ENCODE results near the gene LRRC4C.

The LRRC4C gene

GRCh38 chr11:40268551-40268950 is 1190.9 kb downstream of the LRRC4C start:
- H3K4me3 ChIP-seq (ENCODE audit: low read length) = no peak overlapping the region
- no peak for DNase-seq (ENCODE audit: low read depth, low spot score)

- no peak for DNase-seq (ENCODE audit: low read depth, low spot score)
These were observed 1204.0 kb downstream of the LRRC4C start for GRCh38 chr11:40255457-40255856.

GRCh38 chr11:40253166-40253565 is 1206.3 kb downstream of the LRRC4C start:
- no peak for DNase-seq (ENCODE audit: low read depth, low spot score)
- no peak overlapping the region for H3K4me3 ChIP-seq (ENCODE audit: low read length)

More at GRCh38 chr11:40255457-40255856, 1204.0 kb downstream of the LRRC4C start:
- H3K4me3 ChIP-seq (ENCODE audit: low read length) = no peak overlapping the region

GRCh38 chr11:40252236-40252635 is 1207.2 kb downstream of the LRRC4C start:
- DNase-seq (ENCODE audit: low read depth, low spot score) = no peak
- H3K4me3 ChIP-seq (ENCODE audit: low read length) = no peak overlapping the region

GRCh38 chr11:40246983-40247382 is 1212.5 kb downstream of the LRRC4C start:
- H3K4me3 ChIP-seq (ENCODE audit: low read length) = no peak overlapping the region
- no peak for DNase-seq (ENCODE audit: low read depth, low spot score)

- H3K4me3 ChIP-seq (ENCODE audit: low read length) = no peak overlapping the region
- peak; percentile 56 for DNase-seq (ENCODE audit: low read depth, low spot score)
These were observed 1217.9 kb downstream of the LRRC4C start for GRCh38 chr11:40241524-40242051.

- DNase-seq (ENCODE audit: low read depth, low spot score) = no peak
- no peak overlapping the region for H3K4me3 ChIP-seq (ENCODE audit: low read length)
These were observed 1219.2 kb downstream of the LRRC4C start for GRCh38 chr11:40240284-40240683.

GRCh38 chr11:40236526-40236925 is 1222.9 kb downstream of the LRRC4C start:
- no peak overlapping the region for H3K4me3 ChIP-seq (ENCODE audit: low read length)
- no peak for DNase-seq (ENCODE audit: low read depth, low spot score)

GRCh38 chr11:40235841-40236240 is 1223.6 kb downstream of the LRRC4C start:
- no peak for DNase-seq (ENCODE audit: low read depth, low spot score)
- no peak overlapping the region for H3K4me3 ChIP-seq (ENCODE audit: low read length)

GRCh38 chr11:40230821-40231220 is 1228.6 kb downstream of the LRRC4C start:
- DNase-seq (ENCODE audit: low read depth, low spot score) = no peak
- no peak overlapping the region for H3K4me3 ChIP-seq (ENCODE audit: low read length)

- DNase-seq (ENCODE audit: low read depth, low spot score) = no peak
- H3K4me3 ChIP-seq (ENCODE audit: low read length) = no peak overlapping the region
These were observed 1230.8 kb downstream of the LRRC4C start for GRCh38 chr11:40228662-40229061.

GRCh38 chr11:40227730-40228129 is 1231.7 kb downstream of the LRRC4C start:
- DNase-seq (ENCODE audit: low read depth, low spot score) = no peak
- H3K4me3 ChIP-seq (ENCODE audit: low read length) = no peak overlapping the region

- no peak overlapping the region for H3K4me3 ChIP-seq (ENCODE audit: low read length)
- no peak for DNase-seq (ENCODE audit: low read depth, low spot score)
These were observed 1232.8 kb downstream of the LRRC4C start for GRCh38 chr11:40226654-40227053.

- no peak overlapping the region for H3K4me3 ChIP-seq (ENCODE audit: low read length)
- no peak for DNase-seq (ENCODE audit: low read depth, low spot score)
These were observed 1235.7 kb downstream of the LRRC4C start for GRCh38 chr11:40223596-40224330.

- H3K4me3 ChIP-seq (ENCODE audit: low read length) = no peak overlapping the region
- DNase-seq (ENCODE audit: low read depth, low spot score) = no peak
These were observed 1240.1 kb downstream of the LRRC4C start for GRCh38 chr11:40219401-40219800.

- no peak for DNase-seq (ENCODE audit: low read depth, low spot score)
- no peak overlapping the region for H3K4me3 ChIP-seq (ENCODE audit: low read length)
These were observed 1243.9 kb downstream of the LRRC4C start for GRCh38 chr11:40215556-40215955.

GRCh38 chr11:40207416-40207815 is 1252.0 kb downstream of the LRRC4C start:
- no peak for DNase-seq (ENCODE audit: low read depth, low spot score)

GRCh38 chr11:40204228-40204627 is 1255.2 kb downstream of the LRRC4C start:
- no peak overlapping the region for H3K4me3 ChIP-seq (ENCODE audit: low read length)
- no peak for DNase-seq (ENCODE audit: low read depth, low spot score)

More at GRCh38 chr11:40207416-40207815, 1252.0 kb downstream of the LRRC4C start:
- no peak overlapping the region for H3K4me3 ChIP-seq (ENCODE audit: low read length)

GRCh38 chr11:40203606-40204005 is 1255.8 kb downstream of the LRRC4C start:
- H3K4me3 ChIP-seq (ENCODE audit: low read length) = no peak overlapping the region
- DNase-seq (ENCODE audit: low read depth, low spot score) = no peak

GRCh38 chr11:40202589-40203270 is 1256.7 kb downstream of the LRRC4C start:
- DNase-seq (ENCODE audit: low read depth, low spot score) = no peak
- H3K4me3 ChIP-seq (ENCODE audit: low read length) = no peak overlapping the region

Measured in Jurkat, Clone E6-1 (cell line).